CD4-positive, alpha-beta T cell (primary cell): ENCODE results near the gene ASH1L. TPM values are rescaled to one million over a fixed set of nuclear protein-coding genes. Genes with fewer than 3 reads are reported as not detected.

Source experiments
- ATAC-seq: fragments of 200-7000 bp; cut with Tn5 transposase; one replicate; pipeline ENCODE4 v1.10.0; 2022; ENCODE audit warnings: mild to moderate bottlenecking; ENCODE audit not compliant: poor library complexity
- CTCF ChIA-PET: fragments of 350-600 bp; sonication (Branson Sonifier 250); formaldehyde crosslinking; loops from one replicate; lab custom pipeline; 2021; ENCODE audit warnings: antibody characterized with exemption, inconsistent platforms; lab: Charles Lee
- POLR2A ChIA-PET: fragments of 350-600 bp; sonication (Branson Sonifier 250); formaldehyde crosslinking; loops from one replicate; lab custom pipeline; 2021; ENCODE audit warnings: antibody characterized with exemption, inconsistent platforms; lab: Charles Lee
- DNase-seq, 14 experiments: peaks; one replicate each; pipeline ENCODE4 v3.0.0-alpha.2; 2013 to 2020; ENCODE audit warnings: mixed read lengths in 2 of 14
- H3K27ac ChIP-seq, 2 donors: one replicate each; pipeline versions ENCODE4 v1.5.1 to v1.7.0; 2013; ENCODE audit warnings: low read length in 2 of 2, low read depth in 1 of 2, mild to moderate bottlenecking in 1 of 2
- H3K27me3 ChIP-seq, 2 experiments: 1 replicate in 1 of 2; 2 replicates in 1 of 2; pipeline versions ENCODE4 v1.6.1 to v1.7.0; 2013; ENCODE audit warnings: low read length in 2 of 2, control low read depth in 1 of 2, mild to moderate bottlenecking in 1 of 2, moderate library complexity in 1 of 2; ENCODE audit not compliant: insufficient read depth in 2 of 2, control insufficient read depth in 1 of 2
- H3K36me3 ChIP-seq: one replicate; pipeline ENCODE4 v1.6.1; 2013; ENCODE audit warnings: low read length, control low read depth; ENCODE audit not compliant: insufficient read depth
- H3K4me1 ChIP-seq: one replicate; pipeline ENCODE4 v1.6.1; 2013; ENCODE audit warnings: low read length, control low read depth; ENCODE audit not compliant: insufficient read depth
- H3K4me3 ChIP-seq: one replicate; pipeline ENCODE4 v1.5.1; 2013; ENCODE audit warnings: mild to moderate bottlenecking, low read length, moderate library complexity
- H3K9me3 ChIP-seq, 2 experiments: 1 replicate in 1 of 2; 2 replicates in 1 of 2; pipeline versions ENCODE4 v1.6.1 to v1.7.0; 2013; ENCODE audit warnings: low read length in 2 of 2, mild to moderate bottlenecking in 2 of 2, control low read depth in 1 of 2, moderate library complexity in 1 of 2; ENCODE audit not compliant: control insufficient read depth in 1 of 2, insufficient read depth in 1 of 2
- H3K27ac Mint-ChIP-seq: one replicate; pipeline ENCODE4 v1.8.0; 2020; ENCODE audit warnings: mixed read lengths
- H3K27me3 Mint-ChIP-seq: one replicate; pipeline ENCODE4 v1.8.0; 2021; ENCODE audit warnings: mixed read lengths
- H3K36me3 Mint-ChIP-seq: one replicate; pipeline ENCODE4 v1.8.0; 2021; ENCODE audit warnings: low read depth, mixed read lengths
- H3K4me1 Mint-ChIP-seq: one replicate; pipeline ENCODE4 v1.8.0; 2021; ENCODE audit warnings: low read depth, mixed read lengths
- H3K4me3 Mint-ChIP-seq: one replicate; pipeline ENCODE4 v1.8.0; 2020; ENCODE audit warnings: mild to moderate bottlenecking, mixed read lengths
- H3K9me3 Mint-ChIP-seq: one replicate; pipeline ENCODE4 v1.8.0; 2020; ENCODE audit warnings: mixed read lengths
- CTCF ChIP-seq: fragments of 200-600 bp; IDR thresholded peaks from one replicate; pipeline ENCODE4 v1.8.0; 2022; ENCODE audit warnings: antibody characterized with exemption, mild to moderate bottlenecking
- intact Hi-C, 2 experiments: fragments of 100-400 bp; cut with DNase I in 1 of 2; cut with micrococcal nuclease in 1 of 2; formaldehyde crosslinking; loops; one replicate each; pipeline versions ENCODE4 v1.15.1 to v1.9.0; 2023 to 2025; cut with DNase I, micrococcal nuclease
- total RNA-seq, 174 experiments: library from RNA in 2 of 174; stranded (reverse) in 2 of 174; gene quantifications; one replicate each; pipeline ENCODE4 v1.2.3 and lab custom pipeline; 2021 to 2026

The ASH1L gene
- total RNA-seq, 2 experiments from 2014 or later: 71.0 to 72.8 TPM

- CTCF ChIA-PET: interaction anchor here (0.9 kb wide), 1 partner anchor 298 kb away, joined by 3 read pairs; no protein-coding TSS in a partner anchor
- no peaks in the 10 kb centered on the region for H3K27me3 Mint-ChIP-seq
- no peak for ATAC-seq
- H3K36me3 ChIP-seq: peaks cover 5% of the 10 kb centered on the region
- POLR2A ChIA-PET: no interaction called here
- H3K4me1 Mint-ChIP-seq: peaks cover 63% of the 10 kb centered on the region
- no peaks in the 10 kb centered on the region for H3K9me3 ChIP-seq
- no peaks in the 10 kb centered on the region for H3K27me3 ChIP-seq
- H3K4me3 Mint-ChIP-seq: no peak overlapping the region
- intact Hi-C loops: no loop called here
- no peaks in the 10 kb centered on the region for H3K9me3 Mint-ChIP-seq
- no peak for DNase-seq
- H3K36me3 Mint-ChIP-seq: peaks cover 37% of the 10 kb centered on the region
- H3K4me3 ChIP-seq: no peak overlapping the region
- H3K4me1 ChIP-seq: peaks cover 26% of the 10 kb centered on the region
- H3K27ac Mint-ChIP-seq: peak overlapping the region; percentile 11
- no peak overlapping the region for H3K27ac ChIP-seq
- no peak for TF ChIP-seq CTCF
Measured at GRCh38 chr1:155548706-155549105, 13.9 kb downstream of the ASH1L start.

GRCh38 chr1:155540000-155540874, 22.4 kb downstream of the ASH1L start:
- POLR2A ChIA-PET: interaction anchor here (0.6 to 1.0 kb wide), 2 partner anchors 16 to 126 kb away, joined by 4 read pairs; no protein-coding TSS in a partner anchor

GRCh38 chr1:155537193-155537592, 25.4 kb downstream of the ASH1L start:
- Mint-ChIP-seq H3K27ac (peak overlapping the region; percentile 92), H3K4me1 (peaks cover 73% of the 10 kb centered on the region), H3K36me3 (peaks cover 17% of the 10 kb centered on the region), H3K4me3 (peak overlapping the region; percentile 31), H3K27me3 (no peaks in the 10 kb centered on the region), H3K9me3 (no peaks in the 10 kb centered on the region)
- ChIA-PET CTCF (interaction anchor here (0.7 to 0.8 kb wide), 2 partner anchors 74 to 286 kb away, joined by 3 read pairs; no protein-coding TSS in a partner anchor), POLR2A (interaction anchor here (1.0 kb wide), 1 partner anchor 75 kb away, joined by 3 read pairs; no protein-coding TSS in a partner anchor)
- ATAC-seq (no peak), DNase-seq (no peak)
- Histone ChIP-seq H3K27ac (peak overlapping the region; percentile 25 to 50), H3K4me1 (peaks cover 48% of the 10 kb centered on the region), H3K27me3 (no peaks in the 10 kb centered on the region), H3K4me3 (no peak overlapping the region), H3K36me3 (no peaks in the 10 kb centered on the region), H3K9me3 (no peaks in the 10 kb centered on the region)
- intact Hi-C loops: no loop called here
- no peak for TF ChIP-seq CTCF

More at GRCh38 chr1:155540000-155540874, 22.4 kb downstream of the ASH1L start:
- Mint-ChIP-seq H3K4me3 (peak overlapping the region; percentile 34), H3K9me3 (no peaks in the 10 kb centered on the region), H3K27ac (peak overlapping the region; percentile 71), H3K4me1 (peaks cover 55% of the 10 kb centered on the region), H3K36me3 (peaks cover 5% of the 10 kb centered on the region), H3K27me3 (no peaks in the 10 kb centered on the region)
- Histone ChIP-seq H3K9me3 (no peaks in the 10 kb centered on the region), H3K36me3 (peaks cover 8% of the 10 kb centered on the region), H3K27ac (peak overlapping the region; percentile 11 to 16), H3K4me1 (peaks cover 56% of the 10 kb centered on the region), H3K4me3 (no peak overlapping the region), H3K27me3 (no peaks in the 10 kb centered on the region)
- ATAC-seq (no peak), DNase-seq (no peak)
- intact Hi-C loops: no loop called here
- CTCF ChIA-PET: interaction anchor here (1.0 to 1.2 kb wide), 2 partner anchors 36 to 289 kb away, joined by 3 read pairs; no protein-coding TSS in a partner anchor
- TF ChIP-seq CTCF: no peak
